Measurements from ENCODE around the gene ATL2.

ATL2 gene

DNA sequence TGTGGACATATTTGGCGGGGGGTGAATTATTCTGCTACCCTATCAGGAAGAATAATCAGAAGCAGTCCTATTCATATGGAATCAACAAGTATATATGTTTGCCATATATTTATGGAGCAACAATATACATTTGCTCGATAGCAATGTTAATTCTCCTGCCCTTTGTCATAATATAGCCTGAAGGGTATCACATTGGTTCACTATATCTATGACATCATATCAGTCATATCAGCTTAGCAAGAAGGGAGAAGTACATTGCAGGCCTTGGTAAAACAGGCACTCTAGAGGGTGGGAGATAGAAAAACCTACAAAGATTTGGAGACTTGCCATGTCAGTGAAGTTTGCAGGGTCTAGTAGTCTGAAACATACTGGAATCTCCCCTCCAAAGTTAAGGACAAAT is 128.4 kb downstream of the ATL2 start:
- DNase-seq (ENCODE audit: low read depth) = no peak

DNA sequence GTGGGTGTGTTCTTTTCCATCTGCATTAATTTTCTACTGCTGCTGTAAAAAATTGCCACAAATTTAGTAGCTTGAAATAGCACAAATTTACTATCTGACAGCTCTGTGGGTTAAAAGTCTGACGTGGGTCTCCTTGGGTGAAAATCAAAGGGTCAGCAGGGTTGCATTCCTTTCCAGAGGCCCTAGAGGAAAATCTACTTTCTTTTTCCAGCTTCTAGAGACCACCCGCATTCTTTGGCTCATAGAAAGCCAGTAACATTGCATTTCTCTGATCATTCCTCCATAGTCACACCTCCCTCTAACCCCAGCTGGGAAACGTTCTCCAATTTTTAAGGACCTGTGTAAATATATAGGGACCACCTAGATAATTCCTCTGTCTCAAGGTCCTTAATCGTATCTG is 128.8 kb downstream of the ATL2 start:
- DNase-seq (ENCODE audit: low read depth) = no peak

DNA sequence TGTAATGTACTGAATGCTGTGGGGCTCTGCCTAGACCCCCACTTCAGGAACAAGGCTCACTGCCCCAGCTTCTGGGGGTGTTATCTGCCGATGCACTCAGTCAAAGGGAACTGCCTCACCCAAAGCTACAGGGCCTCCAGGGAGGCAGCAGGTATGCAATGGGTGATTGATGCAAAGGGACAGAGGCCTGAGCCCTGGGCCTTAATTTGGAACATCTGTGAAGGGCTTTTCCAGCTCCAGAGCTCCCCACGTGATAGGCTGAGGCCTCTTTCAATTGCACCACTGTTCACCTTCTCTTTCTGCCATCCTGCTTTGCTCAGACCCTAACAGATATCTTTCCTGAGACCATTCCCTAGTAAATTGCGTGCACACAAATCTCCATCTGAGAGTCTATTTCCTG is 131.0 kb downstream of the ATL2 start:
- DNase-seq (ENCODE audit: low read depth) = no peak

DNA sequence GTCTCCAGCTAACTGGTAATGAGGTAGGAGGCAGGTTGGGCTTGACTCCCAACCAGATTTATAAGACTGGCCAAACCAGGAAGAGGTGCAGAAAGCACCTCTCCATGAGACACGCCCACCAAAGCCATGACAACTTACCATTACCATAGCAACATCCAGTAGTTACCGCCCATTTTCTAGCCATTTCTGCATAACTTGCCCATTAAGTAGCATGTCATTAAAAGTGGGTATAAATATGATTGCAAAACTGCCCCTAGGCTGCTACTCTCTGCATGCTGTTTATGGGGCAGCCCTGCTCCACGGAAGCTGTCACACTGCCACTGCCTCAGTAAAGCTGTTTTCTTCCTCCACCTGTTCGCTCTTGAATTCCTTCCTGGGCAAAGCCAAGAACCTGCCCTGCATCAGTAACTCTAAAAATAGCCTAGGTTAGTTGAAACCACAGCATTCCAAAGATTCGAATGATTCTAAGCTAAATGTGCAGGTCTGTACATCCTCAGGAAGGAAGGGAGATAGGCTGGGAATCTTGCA is 131.9 kb downstream of the ATL2 start:
- no peak for DNase-seq (ENCODE audit: low read depth)

DNA sequence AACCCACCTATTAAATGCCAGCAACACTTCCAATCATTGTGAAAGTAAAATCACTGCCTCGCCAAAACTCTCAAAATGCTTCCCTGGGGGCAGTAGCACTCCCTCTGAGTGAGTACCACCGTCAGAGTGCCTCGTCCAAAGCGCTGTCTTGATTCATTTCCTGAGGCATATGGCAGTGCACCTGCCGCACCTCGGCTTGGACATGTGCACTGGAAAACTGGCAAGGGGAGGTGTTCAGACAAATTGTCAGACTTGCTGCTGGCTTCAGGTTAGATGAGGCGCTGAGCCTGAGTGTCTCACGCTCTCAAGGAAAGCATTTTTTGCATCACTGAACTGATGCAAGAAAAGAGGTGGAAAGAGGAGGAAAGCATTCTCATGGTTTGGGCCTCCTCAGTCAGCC is 132.8 kb downstream of the ATL2 start:
- no peak for DNase-seq (ENCODE audit: low read depth)
